HepG2 (cell line): ENCODE data around the gene ATP6V0E2. TPM values are rescaled to one million over a fixed set of nuclear protein-coding genes. Genes with fewer than 3 reads are reported as not detected.

Experiments used
- MEIS1 ChIP-seq: sonication (generic); formaldehyde crosslinking; IDR thresholded peaks from 2 replicates; pipeline ENCODE4 v1.9.0; 2021; ENCODE audit warnings: mild to moderate bottlenecking, missing genetic modification reagents, moderate library complexity, borderline replicate concordance
- RERE ChIP-seq: IDR thresholded peaks from 2 replicates; pipeline ENCODE4 v1.6.1; 2016; ENCODE audit warnings: low read depth, missing genetic modification reagents, missing compliant biosample characterization
- YEATS4 ChIP-seq: sonication (generic); formaldehyde crosslinking; IDR thresholded peaks from 2 replicates; pipeline ENCODE4 v1.4.0; 2020; ENCODE audit warnings: missing genetic modification reagents, borderline replicate concordance
- ZNF510 ChIP-seq: sonication (generic); formaldehyde crosslinking; IDR thresholded peaks from 2 replicates; pipeline ENCODE4 v1.4.0; 2020; ENCODE audit warnings: low read depth, mild to moderate bottlenecking, missing genetic modification reagents
- polyA plus RNA-seq, 8 experiments: library from polyadenylated mRNA; depleted of rRNA in 3 of 8; stranded (reverse) in 7 of 8; unstranded in 1 of 8; fragments of >200 nt; fragmentation: Illumina TruSeq in 4 of 8; extraction: Trizol in 4 of 8; gene quantifications; 2 replicates each; pipeline versions ENCODE4 v1.2.1 to v1.2.3, GENCODE V29; 2011 to 2016; ENCODE audit warnings: low read depth in 4 of 8, missing spikeins in 1 of 8, mixed read lengths in 1 of 8; ENCODE audit not compliant: insufficient read depth in 1 of 8
- total RNA-seq, 5 experiments: library from RNA; depleted of rRNA; stranded (reverse); fragments of >200 nt; fragmentation: Illumina TruSeq; extraction: Trizol; gene quantifications; 2 replicates each; pipeline ENCODE4 v1.2.3, GENCODE V29; 2016; ENCODE audit warnings: low read depth in 1 of 5
- TF ChIP-seq, protein P1 (sequence below): sonication (generic); formaldehyde crosslinking; IDR thresholded peaks from 2 replicates; pipeline ENCODE4 v1.4.0; 2020; ENCODE audit warnings: mild to moderate bottlenecking, missing genetic modification reagents

ATP6V0E2 gene
- total and polyA plus RNA-seq, 2 of the 13 experiments (the other 11 are each of a cell fraction or from before 2014, with no cell fraction given), result 36.8 to 203 TPM

DNA sequence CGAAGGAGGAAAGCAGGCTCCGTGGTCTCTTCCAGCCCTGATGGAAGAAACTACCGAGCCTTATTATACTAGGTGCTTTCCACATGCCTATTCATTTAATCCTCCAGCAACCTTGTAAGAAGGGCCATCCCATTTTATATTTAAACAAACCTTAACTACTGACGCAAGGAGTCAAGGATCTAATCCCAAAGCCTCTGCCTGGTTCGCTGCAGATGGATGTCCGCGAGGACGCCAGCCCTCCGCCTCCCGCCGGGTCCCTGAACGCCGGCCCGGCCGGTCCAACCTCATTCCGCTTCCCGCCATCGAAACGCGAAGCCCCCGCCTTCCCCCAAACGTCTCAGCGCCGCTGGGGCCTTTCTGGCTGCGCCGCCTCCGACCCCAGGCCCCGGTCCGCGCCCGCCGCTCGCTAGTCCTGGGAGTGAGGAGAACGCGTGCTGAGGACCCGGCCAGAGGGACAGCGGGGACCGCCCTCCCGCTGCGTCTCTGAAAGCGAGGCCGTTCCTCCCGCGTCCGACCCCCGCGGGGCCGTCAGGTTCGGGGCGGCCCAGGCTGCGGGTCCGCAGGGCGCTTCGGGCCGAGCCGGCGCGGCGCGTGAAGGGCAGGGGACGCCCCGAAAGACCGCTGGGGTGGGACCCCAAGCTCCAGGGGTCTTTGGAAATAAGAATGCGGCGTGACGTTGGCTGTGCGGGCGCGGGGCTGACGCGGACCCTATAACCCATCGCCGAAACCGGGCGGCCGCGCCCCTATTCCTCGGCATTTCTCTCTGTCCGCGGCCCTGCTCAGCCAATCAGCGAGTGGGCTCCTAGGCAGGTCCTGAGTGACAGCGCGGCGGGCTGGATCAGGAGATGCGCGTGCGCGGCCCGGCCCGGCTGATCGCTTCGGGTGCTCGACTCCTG lies at the start of gene ATP6V0E2 (continued):
- TF ChIP-seq RERE (CRISPR knock-in tag) (no peak), YEATS4 (peak; percentile 51; the same call in 1 of the 2 replicates), MEIS1 (peak; percentile 92; the same call in 1 of the 2 replicates), ZNF510 (CRISPR knock-in tag) (0 out of 2 replicates have a peak, but pooled peaks have one; percentile 33)
- TF ChIP-seq, protein P1, sequence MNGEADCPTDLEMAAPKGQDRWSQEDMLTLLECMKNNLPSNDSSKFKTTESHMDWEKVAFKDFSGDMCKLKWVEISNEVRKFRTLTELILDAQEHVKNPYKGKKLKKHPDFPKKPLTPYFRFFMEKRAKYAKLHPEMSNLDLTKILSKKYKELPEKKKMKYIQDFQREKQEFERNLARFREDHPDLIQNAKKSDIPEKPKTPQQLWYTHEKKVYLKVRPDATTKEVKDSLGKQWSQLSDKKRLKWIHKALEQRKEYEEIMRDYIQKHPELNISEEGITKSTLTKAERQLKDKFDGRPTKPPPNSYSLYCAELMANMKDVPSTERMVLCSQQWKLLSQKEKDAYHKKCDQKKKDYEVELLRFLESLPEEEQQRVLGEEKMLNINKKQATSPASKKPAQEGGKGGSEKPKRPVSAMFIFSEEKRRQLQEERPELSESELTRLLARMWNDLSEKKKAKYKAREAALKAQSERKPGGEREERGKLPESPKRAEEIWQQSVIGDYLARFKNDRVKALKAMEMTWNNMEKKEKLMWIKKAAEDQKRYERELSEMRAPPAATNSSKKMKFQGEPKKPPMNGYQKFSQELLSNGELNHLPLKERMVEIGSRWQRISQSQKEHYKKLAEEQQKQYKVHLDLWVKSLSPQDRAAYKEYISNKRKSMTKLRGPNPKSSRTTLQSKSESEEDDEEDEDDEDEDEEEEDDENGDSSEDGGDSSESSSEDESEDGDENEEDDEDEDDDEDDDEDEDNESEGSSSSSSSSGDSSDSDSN (CRISPR knock-in tag), result peak; percentile 70; the same call in 1 of the 2 replicates
